ENCODE results near the gene PPIG.
"Not testable (repeated sequence)": the region's sequence is repeated elsewhere in the genome, so short reads cannot be mapped to it uniquely, and the experiment has no call there.

Gene PPIG

GRCh38 chr2:169664978-169665930, 81.1 kb downstream of the PPIG start:
- FAIRE-seq, result no peak

- no peak for FAIRE-seq
Observed at GRCh38 chr2:169667583-169667982, 83.4 kb downstream of the PPIG start.

- no peak for FAIRE-seq
Observed at GRCh38 chr2:169670215-169670651, 86.1 kb downstream of the PPIG start.

GRCh38 chr2:169670937-169671336, 86.8 kb downstream of the PPIG start:
- FAIRE-seq, result no peak

GRCh38 chr2:169672406-169672805, 88.3 kb downstream of the PPIG start:
- no peak for FAIRE-seq

- no peak for FAIRE-seq
Observed at GRCh38 chr2:169673106-169673505, 89.0 kb downstream of the PPIG start.

GRCh38 chr2:169673921-169674320, 89.8 kb downstream of the PPIG start:
- FAIRE-seq, result no peak

GRCh38 chr2:169676357-169676756, 92.2 kb downstream of the PPIG start:
- no peak for FAIRE-seq

- FAIRE-seq, result no peak
Observed at GRCh38 chr2:169676850-169677249, 92.7 kb downstream of the PPIG start.

- FAIRE-seq, result no peak
Observed at GRCh38 chr2:169683054-169683424, 98.9 kb downstream of the PPIG start.

- FAIRE-seq, result no peak
Observed at GRCh38 chr2:169683425-169684134, 99.4 kb downstream of the PPIG start.

- no peak for FAIRE-seq
Observed at GRCh38 chr2:169684135-169684565, 100.0 kb downstream of the PPIG start.

- not testable (repeated sequence) for FAIRE-seq
Observed at GRCh38 chr2:169684712-169685111, 100.6 kb downstream of the PPIG start.

GRCh38 chr2:169686825-169687224, 102.7 kb downstream of the PPIG start:
- FAIRE-seq, result not testable (repeated sequence)

GRCh38 chr2:169687943-169688342, 103.8 kb downstream of the PPIG start:
- FAIRE-seq, result not testable (repeated sequence)

- FAIRE-seq, result no peak
Observed at GRCh38 chr2:169690958-169691357, 106.8 kb downstream of the PPIG start.
